Measurements from ENCODE around the gene DTL.

DNA sequence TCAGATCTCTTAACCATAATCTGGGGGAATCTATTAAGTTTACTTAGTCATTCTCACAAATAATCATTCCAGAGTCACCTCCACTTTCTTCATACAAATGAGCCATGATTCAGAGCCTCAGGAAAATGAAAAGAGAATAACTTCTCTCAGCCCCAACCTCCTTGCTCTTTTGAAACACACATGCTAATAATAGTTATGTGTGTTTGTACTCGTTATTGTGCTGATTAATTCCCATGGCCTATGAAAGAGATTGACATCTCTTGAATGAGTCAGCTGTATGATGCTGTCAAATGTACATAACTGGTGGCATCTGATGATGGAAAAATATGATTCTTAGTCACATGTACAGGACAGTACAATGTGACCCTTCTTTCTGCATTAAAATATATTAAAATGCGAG is 41.5 kb downstream of the DTL start:
- no peak for TF ChIP-seq ZNF274 (IDR thresholded peaks at IDR 0.05; ENCODE audit: low read depth, low read length)
- TF ChIP-seq SUZ12 (IDR thresholded peaks at IDR 0.05; ENCODE audit: extremely low read depth, insufficient read depth, insufficient read length), result no peak

Data from NT2/D1 (cell line).